ENCODE data around the gene MASP1. TPM values are rescaled to one million over a fixed set of nuclear protein-coding genes. Genes with fewer than 3 reads are reported as not detected.

Gene MASP1
- total and polyA plus RNA-seq, 2 experiments from 2014 or later: 397 to 517 TPM

- Histone ChIP-seq H3K4me1 (ENCODE audit: low read depth) (peaks cover 7% of the 10 kb centered on the region), H3K27me3 (no peaks in the 10 kb centered on the region), H3K4me3 (no peak overlapping the region), H3K27ac (no peak overlapping the region), H3K9me3 (ENCODE audit: low read depth) (no peaks in the 10 kb centered on the region), H3K36me3 (no peaks in the 10 kb centered on the region)
- DNase-seq (ENCODE audit: low read depth in 1 of 2, low spot score in 1 of 2): peak in 1 of 2 donors; percentile 68
- TF ChIP-seq CTCF (IDR thresholded peaks at IDR 0.05; ENCODE audit: low read depth, low read length): no peak
These were observed 80.8 kb downstream of the MASP1 start for GRCh38 chr3:187210545-187211327.

DNA sequence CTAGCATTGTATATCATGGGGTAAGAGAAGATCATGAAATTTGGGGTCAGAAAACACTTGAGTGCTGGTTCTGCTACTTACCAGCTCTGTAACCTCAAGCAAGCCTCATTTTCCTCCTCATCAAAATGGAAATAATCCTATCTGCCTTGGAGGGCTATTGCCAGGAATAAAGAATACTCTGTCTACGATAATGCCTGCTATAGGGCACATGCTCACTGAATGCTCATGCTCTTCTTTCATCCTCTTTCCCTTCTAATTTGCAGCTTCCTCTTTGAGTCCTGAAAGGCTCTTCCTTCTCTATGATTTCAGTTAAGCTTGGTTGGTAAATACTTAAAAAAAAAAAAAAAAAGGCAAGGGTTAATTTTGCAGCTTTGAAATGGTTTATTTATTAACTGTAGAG lies 81.4 kb downstream of the MASP1 start:
- Histone ChIP-seq H3K36me3 (no peaks in the 10 kb centered on the region), H3K4me1 (ENCODE audit: low read depth) (peaks cover 7% of the 10 kb centered on the region), H3K4me3 (no peak overlapping the region), H3K27me3 (no peaks in the 10 kb centered on the region), H3K27ac (no peak overlapping the region), H3K9me3 (ENCODE audit: low read depth) (no peaks in the 10 kb centered on the region)
- no peak for TF ChIP-seq CTCF (IDR thresholded peaks at IDR 0.05; ENCODE audit: low read depth, low read length)
- no peak for DNase-seq (ENCODE audit: low read depth in 1 of 2, low spot score in 1 of 2)

- Histone ChIP-seq H3K36me3 (no peaks in the 10 kb centered on the region), H3K4me1 (ENCODE audit: low read depth) (peaks cover 7% of the 10 kb centered on the region), H3K27ac (no peak overlapping the region), H3K9me3 (ENCODE audit: low read depth) (no peaks in the 10 kb centered on the region), H3K27me3 (no peaks in the 10 kb centered on the region), H3K4me3 (no peak overlapping the region)
- no peak for TF ChIP-seq CTCF (IDR thresholded peaks at IDR 0.05; ENCODE audit: low read depth, low read length)
- DNase-seq (ENCODE audit: low read depth in 1 of 2, low spot score in 1 of 2): no peak
These were observed 82.0 kb downstream of the MASP1 start for GRCh38 chr3:187209491-187209890.

DNA sequence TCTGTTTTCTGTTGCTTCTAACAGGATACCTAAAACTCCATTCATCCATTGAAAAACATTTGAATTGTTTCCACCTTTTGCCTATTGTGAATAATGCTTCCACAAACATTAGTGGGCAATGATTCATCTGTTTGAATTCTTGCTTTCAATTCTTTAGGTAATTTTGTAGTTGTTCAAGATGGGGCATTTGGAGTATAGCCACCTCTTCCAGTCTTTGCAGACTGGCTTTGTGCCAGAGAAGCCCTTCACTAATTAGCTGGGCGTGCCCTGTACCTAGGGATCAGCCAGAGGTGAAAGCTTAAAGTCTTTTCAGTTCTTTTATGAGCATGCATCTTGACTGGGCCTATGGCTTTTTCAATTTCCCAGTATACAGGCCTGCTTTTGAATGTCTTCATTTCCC lies 83.4 kb downstream of the MASP1 start:
- Histone ChIP-seq H3K27me3 (no peaks in the 10 kb centered on the region), H3K4me3 (no peak overlapping the region), H3K36me3 (no peaks in the 10 kb centered on the region), H3K9me3 (ENCODE audit: low read depth) (no peaks in the 10 kb centered on the region), H3K27ac (no peak overlapping the region), H3K4me1 (ENCODE audit: low read depth) (peaks cover 7% of the 10 kb centered on the region)
- no peak for TF ChIP-seq CTCF (IDR thresholded peaks at IDR 0.05; ENCODE audit: low read depth, low read length)
- DNase-seq (ENCODE audit: low read depth in 1 of 2, low spot score in 1 of 2): peak in 1 of 2 donors; percentile 7

- Histone ChIP-seq H3K27ac (no peak overlapping the region), H3K36me3 (no peaks in the 10 kb centered on the region), H3K4me1 (ENCODE audit: low read depth) (peaks cover 7% of the 10 kb centered on the region), H3K4me3 (no peak overlapping the region), H3K9me3 (ENCODE audit: low read depth) (no peaks in the 10 kb centered on the region), H3K27me3 (no peaks in the 10 kb centered on the region)
- DNase-seq (ENCODE audit: low read depth in 1 of 2, low spot score in 1 of 2): no peak
- no peak for TF ChIP-seq CTCF (IDR thresholded peaks at IDR 0.05; ENCODE audit: low read depth, low read length)
These were observed 83.9 kb downstream of the MASP1 start for GRCh38 chr3:187207624-187208023.
